GM19452 (cell line): Measurements from ENCODE around the gene UTS2B.

Experiments used
- ATAC-seq: cut with Tn5 transposase; IDR thresholded peaks from one replicate; pipeline ENCODE4 v1.9.1; 2021; ENCODE audit not compliant: unreplicated experiment

UTS2B gene

GRCh38 chr3:191329654-191330529, at the start of gene UTS2B:
TSS of gene UTS2B (minus strand) at chr3:191330526. CDS start at chr3:191282189, 48,337 bp downstream.
- ATAC-seq = peak; percentile 23

GRCh38 chr3:191380001-191380400, 49.7 kb upstream of the UTS2B start:
- no peak for ATAC-seq

- no peak for ATAC-seq
These were observed 49.1 kb upstream of the UTS2B start for GRCh38 chr3:191379446-191379845.

- no peak for ATAC-seq
These were observed 48.0 kb upstream of the UTS2B start for GRCh38 chr3:191378142-191378812.

GRCh38 chr3:191376516-191377141, 46.3 kb upstream of the UTS2B start:
- ATAC-seq = no peak

- ATAC-seq = no peak
These were observed 43.0 kb upstream of the UTS2B start for GRCh38 chr3:191373327-191373726.

GRCh38 chr3:191372122-191372521, 41.8 kb upstream of the UTS2B start:
- no peak for ATAC-seq

GRCh38 chr3:191369616-191370010, 39.3 kb upstream of the UTS2B start:
- ATAC-seq = no peak

- ATAC-seq = no peak
These were observed 38.7 kb upstream of the UTS2B start for GRCh38 chr3:191368755-191369615.

- ATAC-seq = no peak
These were observed 36.3 kb upstream of the UTS2B start for GRCh38 chr3:191366675-191367074.

- no peak for ATAC-seq
These were observed 32.9 kb upstream of the UTS2B start for GRCh38 chr3:191363221-191363620.

GRCh38 chr3:191362524-191363090, 32.3 kb upstream of the UTS2B start:
- ATAC-seq = no peak

GRCh38 chr3:191362037-191362436, 31.7 kb upstream of the UTS2B start:
- no peak for ATAC-seq

- ATAC-seq = no peak
These were observed 31.1 kb upstream of the UTS2B start for GRCh38 chr3:191361456-191361855.

GRCh38 chr3:191360620-191361019, 30.3 kb upstream of the UTS2B start:
- ATAC-seq = no peak

GRCh38 chr3:191358929-191359328, 28.6 kb upstream of the UTS2B start:
- no peak for ATAC-seq

GRCh38 chr3:191357909-191358308, 27.6 kb upstream of the UTS2B start:
- no peak for ATAC-seq

- ATAC-seq = no peak
These were observed 26.5 kb upstream of the UTS2B start for GRCh38 chr3:191356631-191357439.

GRCh38 chr3:191355406-191355805, 25.1 kb upstream of the UTS2B start:
- peak; percentile 72 for ATAC-seq
